Bronchial epithelial cell (primary cell): Measurements from ENCODE around the gene MAPK8IP3. TPM values are rescaled to one million over a fixed set of nuclear protein-coding genes. Genes with fewer than 3 reads are reported as not detected.
A peak's percentile ranks its signal among the peaks of the same experiment; 100 is the strongest.

ENCODE experiments used
- DNase-seq: peaks from one replicate; pipeline ENCODE4 v3.0.0-alpha.2; 2010; ENCODE audit warnings: low read depth
- FAIRE-seq: peaks from 2 replicates; lab custom pipeline; 2011; peaks lifted over from hg19 to GRCh38; lab: Jason Lieb, UNC
- H3K27me3 ChIP-seq: 2 replicates; pipeline ENCODE4 v1.5.1; 2011; ENCODE audit warnings: low read length; ENCODE audit not compliant: control insufficient read depth, insufficient read depth
- H3K36me3 ChIP-seq: 2 replicates; pipeline ENCODE4 v1.5.1; 2011; ENCODE audit warnings: low read length; ENCODE audit not compliant: control insufficient read depth, insufficient read depth
- H3K4me3 ChIP-seq: 2 replicates; pipeline ENCODE4 v1.5.1; 2011; ENCODE audit warnings: mild to moderate bottlenecking, low read depth, low read length, control low read depth
- total RNA-seq: library from RNA; depleted of rRNA; stranded (reverse); fragments of >200 nt; gene quantifications from 2 replicates; pipeline ENCODE4 v1.2.1, GENCODE V29; 2014
- TF ChIP-seq, protein P1 (sequence below): IDR thresholded peaks from 2 replicates; pipeline ENCODE4 v1.5.1; 2011; ENCODE audit warnings: mild to moderate bottlenecking, moderate library complexity, low read length, control low read depth, inconsistent platforms; ENCODE audit not compliant: insufficient read depth, severe bottlenecking

The MAPK8IP3 gene
- total RNA-seq, 1 donor from 2014 or later, result 24.5 TPM

DNA sequence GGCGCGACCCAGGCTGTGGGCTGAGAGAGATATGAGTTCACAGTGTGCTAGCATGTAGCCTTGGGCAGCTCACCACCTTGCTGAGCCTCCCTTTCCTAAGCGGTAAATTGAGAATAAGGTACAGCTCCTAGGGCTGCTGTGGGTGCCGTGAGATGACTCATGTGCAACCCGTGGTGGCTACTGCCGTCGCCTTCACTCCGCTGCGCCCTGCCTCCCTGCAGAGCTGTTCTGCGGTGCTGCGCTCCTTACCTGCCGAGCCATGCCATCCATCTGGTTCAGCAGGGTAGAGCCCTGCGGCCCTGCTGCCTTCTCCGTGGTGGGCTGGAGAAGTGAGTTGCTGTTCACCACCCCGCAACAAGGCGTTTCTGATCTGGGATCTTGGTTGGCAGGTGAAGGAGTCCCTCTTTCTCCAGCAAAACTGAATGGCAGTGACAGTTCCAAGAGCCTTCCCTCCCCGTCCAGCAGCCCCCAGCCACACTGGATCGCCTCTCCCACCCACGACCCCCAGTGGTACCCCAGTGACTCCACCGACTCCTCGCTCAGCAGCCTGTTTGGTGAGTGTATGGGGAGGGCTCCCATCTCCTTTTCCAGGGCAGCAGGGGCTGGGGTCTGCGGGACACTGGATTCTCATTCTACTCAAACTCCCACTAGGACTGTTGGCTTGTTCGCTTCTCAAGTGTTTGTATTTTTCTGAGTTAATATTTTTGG lies 37.2 kb upstream of the MAPK8IP3 start:
- TF ChIP-seq, protein P1, sequence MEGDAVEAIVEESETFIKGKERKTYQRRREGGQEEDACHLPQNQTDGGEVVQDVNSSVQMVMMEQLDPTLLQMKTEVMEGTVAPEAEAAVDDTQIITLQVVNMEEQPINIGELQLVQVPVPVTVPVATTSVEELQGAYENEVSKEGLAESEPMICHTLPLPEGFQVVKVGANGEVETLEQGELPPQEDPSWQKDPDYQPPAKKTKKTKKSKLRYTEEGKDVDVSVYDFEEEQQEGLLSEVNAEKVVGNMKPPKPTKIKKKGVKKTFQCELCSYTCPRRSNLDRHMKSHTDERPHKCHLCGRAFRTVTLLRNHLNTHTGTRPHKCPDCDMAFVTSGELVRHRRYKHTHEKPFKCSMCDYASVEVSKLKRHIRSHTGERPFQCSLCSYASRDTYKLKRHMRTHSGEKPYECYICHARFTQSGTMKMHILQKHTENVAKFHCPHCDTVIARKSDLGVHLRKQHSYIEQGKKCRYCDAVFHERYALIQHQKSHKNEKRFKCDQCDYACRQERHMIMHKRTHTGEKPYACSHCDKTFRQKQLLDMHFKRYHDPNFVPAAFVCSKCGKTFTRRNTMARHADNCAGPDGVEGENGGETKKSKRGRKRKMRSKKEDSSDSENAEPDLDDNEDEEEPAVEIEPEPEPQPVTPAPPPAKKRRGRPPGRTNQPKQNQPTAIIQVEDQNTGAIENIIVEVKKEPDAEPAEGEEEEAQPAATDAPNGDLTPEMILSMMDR, result no peak
- H3K27me3 ChIP-seq, result no peaks in the 10 kb centered on the region
- H3K4me3 ChIP-seq, result no peak overlapping the region
- FAIRE-seq, result no peak
- DNase-seq, result no peak
- peaks cover 58% of the 10 kb centered on the region for H3K36me3 ChIP-seq

DNA sequence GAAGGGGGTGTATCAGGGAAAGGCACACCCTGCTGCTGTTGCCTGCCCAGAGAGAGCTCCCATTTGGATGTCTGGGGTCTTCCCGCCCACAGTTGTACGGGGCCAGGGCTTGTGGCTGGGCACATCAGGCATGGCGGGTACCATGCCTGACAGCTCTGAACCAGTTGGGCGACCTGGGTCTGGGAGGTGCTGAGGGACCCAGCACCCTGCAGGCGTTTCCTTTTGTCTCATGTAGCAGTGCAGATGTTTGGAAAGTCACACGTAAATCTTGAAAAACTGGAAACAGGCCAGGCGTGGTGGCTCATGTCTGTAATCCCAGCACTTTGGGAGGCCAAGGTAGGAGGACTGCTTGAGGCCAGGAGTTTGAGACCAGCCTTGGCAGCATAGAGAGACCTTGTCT lies 36.3 kb upstream of the MAPK8IP3 start:
- DNase-seq (no peak), FAIRE-seq (no peak)
- Histone ChIP-seq H3K36me3 (peaks cover 58% of the 10 kb centered on the region), H3K4me3 (no peak overlapping the region), H3K27me3 (no peaks in the 10 kb centered on the region)
- TF ChIP-seq, protein P1, result no peak

DNA sequence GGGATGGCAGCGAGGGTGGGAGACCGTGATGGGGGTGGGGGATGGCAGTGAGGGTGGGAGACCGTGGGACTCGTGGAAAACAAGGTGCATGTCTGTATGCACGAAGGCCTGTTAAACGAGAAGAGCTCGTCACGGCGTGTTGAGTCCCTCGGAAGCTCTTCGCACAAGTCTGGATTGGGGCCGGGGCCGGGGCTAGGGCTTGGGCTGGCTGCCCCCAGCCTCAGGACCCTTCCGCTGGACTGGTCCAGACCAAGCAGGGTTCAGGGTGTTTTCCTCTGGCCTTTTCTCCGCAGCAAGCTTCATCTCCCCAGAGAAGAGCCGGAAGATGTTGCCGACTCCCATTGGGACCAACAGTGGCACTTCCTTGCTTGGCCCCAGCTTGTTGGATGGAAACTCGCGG lies 35.6 kb upstream of the MAPK8IP3 start:
- no peak for DNase-seq
- Histone ChIP-seq H3K27me3 (no peaks in the 10 kb centered on the region), H3K36me3 (peaks cover 61% of the 10 kb centered on the region), H3K4me3 (no peak overlapping the region)
- peak; percentile 62 for FAIRE-seq
- TF ChIP-seq, protein P1, result no peak

DNA sequence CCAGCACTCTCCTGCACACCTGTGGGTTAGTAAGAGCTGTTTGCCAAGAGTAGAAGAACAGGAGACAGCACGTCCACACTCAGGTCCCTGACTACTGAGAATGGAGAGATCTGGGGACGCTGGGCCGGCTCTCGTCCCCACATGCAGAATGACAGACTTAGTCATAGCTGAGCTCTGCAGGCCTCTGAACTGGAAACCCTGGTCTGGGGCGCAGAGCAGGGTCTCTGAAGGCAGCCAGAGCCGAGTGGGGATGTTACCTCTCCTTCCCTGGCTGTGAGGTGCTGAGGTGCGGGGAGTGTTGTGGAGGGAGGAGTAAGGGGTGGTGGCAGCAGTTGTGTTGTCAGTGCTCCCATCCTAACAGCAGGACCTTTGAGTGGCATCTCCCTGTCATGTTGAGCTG lies 35.1 kb upstream of the MAPK8IP3 start:
- FAIRE-seq (no peak), DNase-seq (no peak)
- Histone ChIP-seq H3K36me3 (peaks cover 60% of the 10 kb centered on the region), H3K27me3 (no peaks in the 10 kb centered on the region), H3K4me3 (no peak overlapping the region)
- TF ChIP-seq, protein P1, result no peak

DNA sequence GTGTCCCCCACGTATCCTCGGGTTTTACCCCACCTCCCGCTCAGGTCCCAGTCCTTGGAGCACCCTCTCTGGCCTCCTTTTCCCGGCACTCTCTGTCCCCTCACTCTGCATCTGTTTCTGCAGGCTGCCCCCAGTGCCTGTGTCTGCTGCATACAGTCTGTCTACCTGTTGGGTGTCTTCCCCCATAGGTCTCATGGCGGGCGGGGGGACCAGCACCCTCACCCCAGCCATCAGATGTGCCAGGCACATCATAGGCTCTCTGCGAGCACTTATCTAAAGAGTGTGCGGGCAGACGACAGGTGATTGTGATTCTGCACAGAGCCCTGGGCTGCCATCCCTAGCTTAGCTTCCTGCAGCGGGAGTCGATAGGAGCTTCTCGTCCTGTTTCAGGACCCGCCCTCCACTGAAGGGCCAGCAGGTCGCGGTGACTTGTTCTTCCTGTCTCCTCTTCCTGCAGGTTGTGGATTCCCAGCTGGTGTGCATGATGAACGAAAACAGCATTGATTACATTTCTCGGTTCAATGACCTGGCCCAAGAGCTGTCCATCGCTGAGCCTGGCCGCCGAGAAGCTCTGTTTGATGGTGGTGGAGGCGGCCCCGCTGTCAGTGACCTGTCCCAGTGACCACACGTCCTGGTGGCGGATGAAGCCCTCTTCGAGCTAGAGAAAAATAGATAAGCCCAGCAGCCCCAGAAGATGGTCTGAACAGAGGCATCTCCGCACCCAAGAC lies 32.4 kb upstream of the MAPK8IP3 start:
- Histone ChIP-seq H3K36me3 (peaks cover 39% of the 10 kb centered on the region), H3K27me3 (no peaks in the 10 kb centered on the region), H3K4me3 (no peak overlapping the region)
- DNase-seq (no peak), FAIRE-seq (peak; percentile 43)
- TF ChIP-seq, protein P1, result no peak

DNA sequence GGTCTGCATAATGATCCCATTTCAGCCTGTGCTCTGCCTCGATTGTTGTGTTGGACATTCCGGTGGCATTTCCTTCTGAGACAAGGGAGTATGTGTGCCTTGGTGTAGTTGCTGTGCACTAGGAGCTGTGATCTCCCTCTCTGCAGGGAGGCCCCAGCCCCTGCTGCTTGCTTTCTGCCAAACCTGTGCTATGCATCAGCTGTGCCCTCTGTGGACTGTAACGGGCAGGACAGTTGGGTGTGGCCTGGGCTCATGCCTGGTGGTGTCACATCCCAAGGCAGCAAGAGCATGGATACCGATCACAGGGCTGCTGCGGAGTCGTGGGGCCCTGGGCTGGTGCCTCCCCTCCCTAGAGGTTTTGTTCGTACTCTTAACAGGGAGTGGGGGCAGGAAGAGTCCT lies 31.7 kb upstream of the MAPK8IP3 start:
- FAIRE-seq (no peak), DNase-seq (no peak)
- H3K36me3 ChIP-seq, result peaks cover 35% of the 10 kb centered on the region
- H3K4me3 ChIP-seq, result no peak overlapping the region
- TF ChIP-seq, protein P1, result no peak
- no peaks in the 10 kb centered on the region for H3K27me3 ChIP-seq
